CD4-positive, alpha-beta T cell treated with Interleukin-15 for 4 hours (primary cell): Measurements from ENCODE around the gene ITGAV.

ENCODE experiments used
- DNase-seq: peaks from one replicate; pipeline ENCODE4 v3.0.0-alpha.2; 2020; ENCODE audit warnings: low spot score

The ITGAV gene

GRCh38 chr2:186718122-186718521 lies 128.3 kb downstream of the ITGAV start:
- DNase-seq, result no peak

- DNase-seq, result no peak
Measured at GRCh38 chr2:186718903-186719302, 129.0 kb downstream of the ITGAV start.

- DNase-seq, result no peak
Measured at GRCh38 chr2:186721956-186722355, 132.1 kb downstream of the ITGAV start.

GRCh38 chr2:186724736-186725135 lies 134.9 kb downstream of the ITGAV start:
- DNase-seq, result no peak

GRCh38 chr2:186725783-186726182 lies 135.9 kb downstream of the ITGAV start:
- no peak for DNase-seq

GRCh38 chr2:186726938-186727337 lies 137.1 kb downstream of the ITGAV start:
- no peak for DNase-seq

- DNase-seq, result no peak
Measured at GRCh38 chr2:186728631-186729030, 138.8 kb downstream of the ITGAV start.
